Large intestine (tissue), 12 donors: Measurements from ENCODE around the gene WASHC2A. TPM values are rescaled to one million over a fixed set of nuclear protein-coding genes. Genes with fewer than 3 reads are reported as not detected.
"Not testable (repeated sequence)": the region's sequence is repeated elsewhere in the genome, so short reads cannot be mapped to it uniquely, and the experiment has no call there.

Experiments used
- DNase-seq, 2 donors: peaks; one replicate each; pipeline versions ENCODE4 v3.0.0 to v3.0.0-alpha.2; 2013
- H3K27ac ChIP-seq: one replicate; pipeline ENCODE4 v1.5.1; 2013; ENCODE audit warnings: low read length
- H3K27me3 ChIP-seq: 2 replicates; pipeline ENCODE4 v1.6.1; 2013; ENCODE audit warnings: low read length; ENCODE audit not compliant: control insufficient read depth, insufficient read depth
- H3K36me3 ChIP-seq: 2 replicates; pipeline ENCODE4 v1.6.1; 2013; ENCODE audit warnings: low read length; ENCODE audit not compliant: control insufficient read depth, insufficient read depth
- H3K4me1 ChIP-seq: one replicate; pipeline ENCODE4 v1.6.1; 2013; ENCODE audit warnings: low read length; ENCODE audit not compliant: control insufficient read depth, insufficient read depth
- H3K4me3 ChIP-seq: one replicate; pipeline ENCODE4 v1.5.1; 2013; ENCODE audit warnings: low read length
- H3K9me3 ChIP-seq: one replicate; pipeline ENCODE4 v1.6.1; 2013; ENCODE audit warnings: mild to moderate bottlenecking, low read depth, low read length, moderate library complexity; ENCODE audit not compliant: control insufficient read depth
- WGBS: methylation state at CpG from one replicate; pipeline ENCODE4 v1.1.5; 2013; ENCODE audit warnings: low lambda C conversion rate; ENCODE audit not compliant: insufficient coverage; 5-methylcytosine and 5-hydroxymethylcytosine counted together
- long read RNA-seq, 11 donors: transcript quantifications; one replicate each; lab custom pipeline, GENCODE V29; 2026
- polyA plus RNA-seq: library from polyadenylated mRNA; unstranded; fragments of 120-200 nt; gene quantifications from one replicate; pipeline ENCODE4 v1.2.1, GENCODE V29; 2013

The WASHC2A gene, protein sequence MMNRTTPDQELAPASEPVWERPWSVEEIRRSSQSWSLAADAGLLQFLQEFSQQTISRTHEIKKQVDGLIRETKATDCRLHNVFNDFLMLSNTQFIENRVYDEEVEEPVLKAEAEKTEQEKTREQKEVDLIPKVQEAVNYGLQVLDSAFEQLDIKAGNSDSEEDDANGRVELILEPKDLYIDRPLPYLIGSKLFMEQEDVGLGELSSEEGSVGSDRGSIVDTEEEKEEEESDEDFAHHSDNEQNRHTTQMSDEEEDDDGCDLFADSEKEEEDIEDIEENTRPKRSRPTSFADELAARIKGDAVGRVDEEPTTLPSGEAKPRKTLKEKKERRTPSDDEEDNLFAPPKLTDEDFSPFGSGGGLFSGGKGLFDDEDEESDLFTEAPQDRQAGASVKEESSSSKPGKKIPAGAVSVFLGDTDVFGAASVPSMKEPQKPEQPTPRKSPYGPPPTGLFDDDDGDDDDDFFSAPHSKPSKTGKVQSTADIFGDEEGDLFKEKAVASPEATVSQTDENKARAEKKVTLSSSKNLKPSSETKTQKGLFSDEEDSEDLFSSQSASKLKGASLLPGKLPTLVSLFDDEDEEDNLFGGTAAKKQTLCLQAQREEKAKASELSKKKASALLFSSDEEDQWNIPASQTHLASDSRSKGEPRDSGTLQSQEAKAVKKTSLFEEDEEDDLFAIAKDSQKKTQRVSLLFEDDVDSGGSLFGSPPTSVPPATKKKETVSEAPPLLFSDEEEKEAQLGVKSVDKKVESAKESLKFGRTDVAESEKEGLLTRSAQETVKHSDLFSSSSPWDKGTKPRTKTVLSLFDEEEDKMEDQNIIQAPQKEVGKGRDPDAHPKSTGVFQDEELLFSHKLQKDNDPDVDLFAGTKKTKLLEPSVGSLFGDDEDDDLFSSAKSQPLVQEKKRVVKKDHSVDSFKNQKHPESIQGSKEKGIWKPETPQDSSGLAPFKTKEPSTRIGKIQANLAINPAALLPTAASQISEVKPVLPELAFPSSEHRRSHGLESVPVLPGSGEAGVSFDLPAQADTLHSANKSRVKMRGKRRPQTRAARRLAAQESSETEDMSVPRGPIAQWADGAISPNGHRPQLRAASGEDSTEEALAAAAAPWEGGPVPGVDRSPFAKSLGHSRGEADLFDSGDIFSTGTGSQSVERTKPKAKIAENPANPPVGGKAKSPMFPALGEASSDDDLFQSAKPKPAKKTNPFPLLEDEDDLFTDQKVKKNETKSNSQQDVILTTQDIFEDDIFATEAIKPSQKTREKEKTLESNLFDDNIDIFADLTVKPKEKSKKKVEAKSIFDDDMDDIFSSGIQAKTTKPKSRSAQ (N-terminal part only)
- polyA plus RNA-seq = 59.4 TPM
- long read RNA-seq, donor 1, full-length matches to known transcripts = 1 of 19 reads
- long read RNA-seq, donor 1, partial matches to known transcripts = 18 of 19 reads
- long read RNA-seq, donor 1, other reads (novel, unspliced or antisense) = 0 of 19 reads
- long read RNA-seq, donor 2, full-length matches to known transcripts = 2 of 19 reads
- long read RNA-seq, donor 2, partial matches to known transcripts = 17 of 19 reads
- long read RNA-seq, donor 2, other reads (novel, unspliced or antisense) = 0 of 19 reads
- long read RNA-seq, donor 3 = 0 reads
- long read RNA-seq, donor 4 = 0 reads
- long read RNA-seq, donor 5 = 0 reads
- long read RNA-seq, donor 6, partial matches to known transcripts = 11 of 11 reads
- long read RNA-seq, donor 6, other reads (novel, unspliced or antisense) = 0 of 11 reads
- long read RNA-seq, donor 7 = 0 reads
- long read RNA-seq, donor 8, full-length matches to known transcripts = 1 of 17 reads
- long read RNA-seq, donor 8, partial matches to known transcripts = 16 of 17 reads
- long read RNA-seq, donor 8, other reads (novel, unspliced or antisense) = 0 of 17 reads
- long read RNA-seq, donor 9, partial matches to known transcripts = 9 of 9 reads
- long read RNA-seq, donor 9, other reads (novel, unspliced or antisense) = 0 of 9 reads
- long read RNA-seq, donor 10, full-length matches to known transcripts = 1 of 7 reads
- long read RNA-seq, donor 10, partial matches to known transcripts = 6 of 7 reads
- long read RNA-seq, donor 10, other reads (novel, unspliced or antisense) = 0 of 7 reads
- long read RNA-seq, donor 11, full-length matches to known transcripts = 2 of 2 reads
- long read RNA-seq, donor 11, partial matches to known transcripts = 0 of 2 reads
- long read RNA-seq, donor 11, other reads (novel, unspliced or antisense) = 0 of 2 reads

DNA sequence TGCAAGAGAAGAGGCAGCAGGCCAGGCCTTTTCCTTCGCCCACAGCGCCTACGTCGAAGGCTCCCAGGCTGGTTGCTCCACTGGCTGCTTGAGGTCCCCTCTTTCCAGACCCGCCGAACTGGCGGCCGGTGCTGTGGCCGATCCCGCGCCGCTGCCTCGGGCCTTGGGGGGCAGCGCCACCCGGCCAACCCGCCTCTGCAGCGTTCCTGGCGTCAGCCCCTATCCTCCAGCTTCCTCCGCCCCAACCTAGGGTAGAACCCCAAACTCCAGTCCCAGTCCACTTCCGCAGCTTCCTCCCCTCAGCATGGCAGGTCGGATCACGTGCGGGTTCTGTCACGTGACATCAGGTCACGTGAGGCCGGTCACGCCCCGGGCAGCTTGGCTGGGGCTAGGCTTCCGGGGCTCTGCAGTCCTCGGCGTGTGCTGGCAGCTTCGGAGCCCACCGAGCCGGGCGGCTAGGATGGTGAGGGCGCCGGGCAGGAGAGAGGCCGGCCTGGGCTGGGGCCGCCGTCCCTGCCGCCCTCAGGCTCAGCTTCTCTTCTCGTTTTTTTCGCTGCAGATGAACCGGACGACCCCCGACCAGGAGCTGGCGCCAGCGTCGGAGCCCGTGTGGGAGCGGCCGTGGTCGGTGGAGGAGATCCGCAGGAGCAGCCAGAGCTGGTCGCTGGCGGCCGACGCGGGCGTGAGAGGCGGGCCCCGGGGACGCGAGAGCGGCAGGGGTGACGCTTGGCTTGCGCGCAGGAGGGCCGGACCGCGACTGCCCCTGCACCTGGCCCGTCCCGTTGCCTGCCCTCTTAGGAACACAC, at the start of gene WASHC2A:
TSS of gene WASHC2A (plus strand) at position 409 of the 806 bp plus-strand sequence. CDS start at position 461, 52 bp downstream.
- not testable (repeated sequence) for H3K36me3 ChIP-seq, H3K27me3 ChIP-seq, H3K9me3 ChIP-seq, H3K4me1 ChIP-seq
- Histone ChIP-seq H3K4me3 (peak within 1 kb of the TSS; percentile 67), H3K27ac (peak within 1 kb of the TSS; percentile 78)
- DNase-seq = peak; percentile 35 to 83
- WGBS = no CpG with 5 or more reads among the region's 73 CpGs

DNA sequence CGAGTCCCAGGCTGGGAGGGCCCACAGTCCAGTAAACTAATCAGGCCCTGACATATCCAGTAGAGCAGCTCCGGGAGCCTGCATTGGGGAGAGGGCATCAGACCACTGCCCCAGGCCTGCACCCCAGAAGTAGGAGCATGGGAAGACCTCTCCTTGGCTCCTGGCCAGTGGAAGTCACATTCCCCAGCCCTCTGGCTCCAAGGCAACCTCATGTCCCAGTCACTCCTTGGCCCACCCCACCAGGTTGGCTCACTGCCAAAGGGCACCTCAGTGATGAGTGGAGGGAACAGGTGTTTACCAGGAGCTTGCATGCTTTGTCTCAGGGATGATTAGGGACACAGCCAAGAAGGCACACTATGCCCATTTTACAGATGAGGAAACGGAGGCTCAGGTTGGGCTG, 48.5 kb upstream of the WASHC2A start:
- not testable (repeated sequence) for H3K36me3 ChIP-seq, H3K4me1 ChIP-seq, H3K9me3 ChIP-seq, H3K4me3 ChIP-seq, H3K27me3 ChIP-seq, H3K27ac ChIP-seq, DNase-seq
- WGBS = no CpG with 5 or more reads among the region's 3 CpGs

GRCh38 chr10:50020451-50021024, 47.2 kb upstream of the WASHC2A start:
- WGBS = no CpG with 5 or more reads among the region's 13 CpGs
- not testable (repeated sequence) for DNase-seq, H3K27ac ChIP-seq, H3K4me3 ChIP-seq, H3K36me3 ChIP-seq, H3K4me1 ChIP-seq, H3K9me3 ChIP-seq
- peaks cover 17% of the 10 kb centered on the region for H3K27me3 ChIP-seq

DNA sequence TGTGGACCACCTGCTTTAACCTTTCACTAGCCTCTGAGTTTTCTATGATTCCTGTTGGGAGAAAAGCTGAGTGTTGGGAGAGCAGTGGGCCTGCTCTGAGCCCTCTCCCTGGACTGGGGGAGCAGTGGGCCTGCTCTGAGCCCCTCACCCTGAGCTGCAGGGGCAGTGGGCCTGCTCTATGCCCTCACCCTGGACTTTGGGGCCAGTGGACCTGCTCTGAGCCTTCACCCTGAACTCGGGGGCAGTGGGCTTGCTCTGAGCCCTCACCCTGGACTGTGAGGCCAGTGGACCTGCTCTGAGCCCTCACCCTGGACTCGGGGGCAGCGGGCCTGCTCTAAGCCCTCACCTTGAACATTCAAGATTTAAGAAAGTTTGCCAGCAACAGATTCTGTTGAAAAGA, 46.1 kb upstream of the WASHC2A start:
- H3K27ac ChIP-seq = no peak overlapping the region
- no peak overlapping the region for H3K4me3 ChIP-seq
- no peaks in the 10 kb centered on the region for H3K4me1 ChIP-seq
- DNase-seq = no peak
- WGBS = no CpG with 5 or more reads among the region's 3 CpGs
- H3K27me3 ChIP-seq = peaks cover 28% of the 10 kb centered on the region
- H3K9me3 ChIP-seq = no peaks in the 10 kb centered on the region
- H3K36me3 ChIP-seq = no peaks in the 10 kb centered on the region

- DNase-seq, H3K4me1 ChIP-seq, H3K4me3 ChIP-seq, H3K9me3 ChIP-seq, H3K27ac ChIP-seq, H3K36me3 ChIP-seq: not testable (repeated sequence)
- peaks cover 33% of the 10 kb centered on the region for H3K27me3 ChIP-seq
- no CpG with 5 or more reads among the region's 37 CpGs for WGBS
These were observed 42.9 kb upstream of the WASHC2A start for GRCh38 chr10:50024716-50025383.

DNA sequence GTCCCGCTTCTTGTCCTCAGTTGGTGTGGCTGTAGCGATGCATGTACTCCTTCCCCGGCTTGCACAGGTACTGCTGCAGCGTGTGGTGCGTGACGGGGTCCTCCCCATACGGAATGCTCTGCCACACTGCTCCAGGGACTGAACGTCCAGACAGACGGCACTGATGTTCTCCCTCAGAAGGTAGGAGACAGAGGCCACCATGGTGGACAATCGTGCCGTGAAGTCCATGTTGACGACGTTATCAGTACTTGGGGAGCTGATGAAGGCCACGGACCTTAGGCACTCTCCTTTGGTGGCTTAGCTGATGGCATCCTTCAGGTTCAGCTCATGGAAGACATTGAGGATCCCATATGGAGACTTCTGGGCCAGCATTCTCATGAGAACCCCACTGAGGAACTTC, 42.1 kb upstream of the WASHC2A start:
- WGBS = no CpG with 5 or more reads among the region's 14 CpGs
- no peak overlapping the region for H3K27ac ChIP-seq
- peaks cover 33% of the 10 kb centered on the region for H3K27me3 ChIP-seq
- no peaks in the 10 kb centered on the region for H3K36me3 ChIP-seq
- no peak for DNase-seq
- H3K4me3 ChIP-seq = no peak overlapping the region
- H3K9me3 ChIP-seq = no peaks in the 10 kb centered on the region
- H3K4me1 ChIP-seq = no peaks in the 10 kb centered on the region

- no peaks in the 10 kb centered on the region for H3K9me3 ChIP-seq
- peaks cover 33% of the 10 kb centered on the region for H3K27me3 ChIP-seq
- no CpG with 5 or more reads among the region's 13 CpGs for WGBS
- H3K36me3 ChIP-seq = no peaks in the 10 kb centered on the region
- DNase-seq = no peak
- H3K4me1 ChIP-seq = no peaks in the 10 kb centered on the region
- no peak overlapping the region for H3K4me3 ChIP-seq
- no peak overlapping the region for H3K27ac ChIP-seq
These were observed 40.6 kb upstream of the WASHC2A start for GRCh38 chr10:50027195-50027594.

GRCh38 chr10:50033481-50033880, 34.3 kb upstream of the WASHC2A start:
- no peak for DNase-seq
- peaks cover 2% of the 10 kb centered on the region for H3K27me3 ChIP-seq
- no peaks in the 10 kb centered on the region for H3K9me3 ChIP-seq
- H3K27ac ChIP-seq = no peak overlapping the region
- no CpG with 5 or more reads among the region's 3 CpGs for WGBS
- no peak overlapping the region for H3K4me3 ChIP-seq
- H3K4me1 ChIP-seq = no peaks in the 10 kb centered on the region
- H3K36me3 ChIP-seq = no peaks in the 10 kb centered on the region
